ENCODE results near the gene RPL32.
A peak's percentile ranks its signal among the peaks of the same experiment; 100 is the strongest.

Gene RPL32

DNA sequence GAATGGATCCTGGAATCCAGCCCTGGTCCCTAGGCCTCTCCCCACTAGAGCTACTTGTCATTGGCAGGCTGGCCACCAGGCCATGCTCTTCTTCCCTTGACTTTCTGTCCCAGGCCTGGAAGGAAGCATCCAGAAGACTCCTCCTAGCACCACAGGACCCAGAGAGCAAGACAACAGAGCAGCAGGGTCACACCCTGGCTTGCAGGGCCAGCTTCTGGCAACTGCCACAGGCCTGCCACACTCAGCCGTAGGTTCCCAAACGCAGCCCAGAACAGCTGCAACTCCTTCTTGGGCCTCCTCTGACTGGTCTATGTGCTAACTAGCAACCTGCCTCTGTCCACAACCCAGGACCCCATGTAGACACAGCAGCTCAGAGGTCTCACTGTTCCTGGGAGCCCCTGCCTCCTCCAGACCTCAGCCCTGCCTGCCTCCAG, 36.8 kb upstream of the RPL32 start:
- in situ Hi-C loops (cut with HindIII; ENCODE audit: low pct_unique_long_range_greater_than_20kb, low sequenced_read_pairs) = no loop called here
- DNase-seq (ENCODE audit: low read depth in 1 of 2, low spot score in 1 of 2) = no peak
- TF ChIP-seq JUND (IDR thresholded peaks at IDR 0.05; ENCODE audit: low read depth) = no peak

DNA sequence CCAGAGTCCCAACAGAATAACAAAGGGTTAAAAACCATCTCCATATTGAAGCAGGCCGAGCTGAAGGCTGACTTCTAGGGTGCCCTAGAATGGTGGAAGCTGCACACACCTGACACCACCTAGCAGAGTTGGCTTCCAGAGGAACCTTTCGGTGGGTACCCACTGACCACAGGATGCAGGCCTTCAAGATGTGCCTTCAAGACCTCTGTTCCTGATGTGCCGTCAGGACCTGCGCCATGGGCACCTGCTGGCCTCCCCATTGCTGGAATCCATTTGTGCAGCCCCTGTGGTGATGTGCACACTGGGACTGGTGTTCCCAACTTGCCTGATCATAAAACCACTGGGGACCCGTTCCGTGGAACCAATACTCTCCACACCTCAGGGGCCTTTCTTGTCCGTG, 35.7 kb upstream of the RPL32 start:
- TF ChIP-seq JUND (IDR thresholded peaks at IDR 0.05; ENCODE audit: low read depth) = no peak
- no peak for DNase-seq (ENCODE audit: low read depth in 1 of 2, low spot score in 1 of 2)
- in situ Hi-C loops (cut with HindIII; ENCODE audit: low pct_unique_long_range_greater_than_20kb, low sequenced_read_pairs) = no loop called here

DNA sequence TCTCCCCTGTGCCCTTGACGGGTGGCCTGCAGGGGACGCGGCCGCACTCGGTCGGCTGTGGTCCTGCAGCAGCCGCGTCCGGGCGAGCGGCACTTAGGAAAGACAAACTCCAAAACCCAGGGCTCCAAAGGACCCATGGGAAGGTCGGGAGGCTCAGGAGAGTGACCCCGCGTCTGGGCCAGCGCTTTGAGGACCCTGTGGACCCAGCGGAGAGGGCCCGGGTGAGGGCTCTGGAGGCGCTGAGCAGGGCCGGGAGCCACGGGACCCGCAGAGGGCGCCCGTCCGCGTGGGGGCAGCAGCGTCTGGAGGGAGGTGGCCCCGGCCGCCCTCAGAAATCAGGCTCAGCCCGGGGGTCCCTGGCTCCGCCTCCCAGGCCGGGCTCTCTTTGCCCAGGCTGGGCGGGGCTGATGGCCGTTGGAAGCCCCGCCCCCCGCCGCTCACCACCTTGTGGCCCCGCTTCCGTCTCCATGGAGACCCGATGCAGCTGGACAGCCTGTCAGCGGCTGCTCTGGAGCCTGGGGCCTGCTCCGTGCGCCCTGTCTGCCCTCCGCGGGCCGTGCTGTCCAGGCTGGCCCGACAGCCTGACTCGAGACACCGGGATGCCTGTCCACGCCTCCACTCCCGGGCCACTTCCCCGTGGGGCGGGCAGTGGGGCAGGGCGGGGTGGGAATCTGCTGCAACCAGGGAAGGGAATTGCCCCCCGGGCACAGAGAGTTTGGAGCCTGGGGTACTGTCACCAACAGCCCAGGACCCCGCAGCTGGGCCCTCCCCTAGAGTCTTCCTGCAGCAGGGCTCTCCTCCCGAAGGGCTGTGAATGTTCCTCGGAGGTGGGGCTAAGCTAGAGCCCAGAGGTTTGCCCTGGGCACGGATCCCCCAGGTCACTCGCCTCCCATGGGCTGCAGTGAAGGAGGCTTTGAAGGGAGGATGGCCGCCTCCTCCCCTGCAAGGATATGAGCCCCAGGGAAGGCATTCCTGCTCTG, 34.8 kb upstream of the RPL32 start:
- in situ Hi-C loops (cut with HindIII; ENCODE audit: low pct_unique_long_range_greater_than_20kb, low sequenced_read_pairs) = no loop called here
- no peak for DNase-seq (ENCODE audit: low read depth in 1 of 2, low spot score in 1 of 2)
- TF ChIP-seq JUND (IDR thresholded peaks at IDR 0.05; ENCODE audit: low read depth) = no peak

DNA sequence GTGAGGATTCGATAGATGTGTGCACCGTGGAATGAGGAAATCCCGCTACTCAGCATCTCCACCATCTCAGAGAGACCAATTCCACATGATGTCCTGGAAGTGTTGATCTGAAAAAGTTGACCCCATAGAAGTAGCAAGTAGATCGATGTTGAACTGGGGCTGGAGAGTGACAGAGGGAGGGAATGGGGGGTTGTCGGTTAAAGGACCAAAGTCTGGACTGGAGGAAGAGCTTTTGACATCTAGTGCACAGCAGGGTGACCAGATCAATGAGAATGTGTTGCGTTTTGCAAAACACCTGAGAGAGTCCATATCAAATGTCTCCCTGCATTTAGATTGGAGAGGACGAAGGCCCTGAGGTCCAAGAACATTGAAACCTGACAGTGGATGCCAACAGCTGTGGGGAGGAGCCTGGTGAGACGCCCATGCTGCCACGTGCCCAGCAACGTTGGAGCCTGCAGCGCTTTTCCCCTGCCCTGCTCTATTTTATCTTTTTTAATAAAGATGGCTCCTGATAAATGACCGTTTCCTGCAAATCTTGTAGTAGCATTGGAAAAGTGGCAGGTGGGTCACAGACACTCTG, 30.1 kb upstream of the RPL32 start:
- TF ChIP-seq JUND (IDR thresholded peaks at IDR 0.05; ENCODE audit: low read depth) = no peak
- in situ Hi-C loops (cut with HindIII; ENCODE audit: low pct_unique_long_range_greater_than_20kb, low sequenced_read_pairs) = no loop called here
- no peak for DNase-seq (ENCODE audit: low read depth in 1 of 2, low spot score in 1 of 2)

DNA sequence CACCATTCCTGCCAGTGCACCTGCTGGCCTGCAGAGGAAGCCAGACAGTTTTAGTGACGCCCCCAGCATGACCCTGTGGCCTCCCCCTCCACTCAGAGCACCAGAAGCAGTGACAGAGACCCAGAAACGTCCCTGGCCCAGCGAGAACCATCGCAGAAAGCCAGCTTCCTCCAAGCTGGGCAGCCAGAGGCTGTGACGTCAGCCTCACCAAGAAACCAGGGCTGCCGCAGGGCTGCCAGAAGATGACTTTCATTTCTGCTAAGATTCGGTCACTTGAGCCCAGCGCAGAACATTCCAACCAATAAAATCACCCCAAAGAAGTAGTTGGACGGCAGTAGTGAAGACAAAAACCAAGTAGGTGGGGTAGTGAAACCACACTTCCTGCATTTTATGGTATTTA, 29.6 kb upstream of the RPL32 start:
- no peak for TF ChIP-seq JUND (IDR thresholded peaks at IDR 0.05; ENCODE audit: low read depth)
- DNase-seq (ENCODE audit: low read depth in 1 of 2, low spot score in 1 of 2) = no peak
- in situ Hi-C loops (cut with HindIII; ENCODE audit: low pct_unique_long_range_greater_than_20kb, low sequenced_read_pairs) = no loop called here

DNA sequence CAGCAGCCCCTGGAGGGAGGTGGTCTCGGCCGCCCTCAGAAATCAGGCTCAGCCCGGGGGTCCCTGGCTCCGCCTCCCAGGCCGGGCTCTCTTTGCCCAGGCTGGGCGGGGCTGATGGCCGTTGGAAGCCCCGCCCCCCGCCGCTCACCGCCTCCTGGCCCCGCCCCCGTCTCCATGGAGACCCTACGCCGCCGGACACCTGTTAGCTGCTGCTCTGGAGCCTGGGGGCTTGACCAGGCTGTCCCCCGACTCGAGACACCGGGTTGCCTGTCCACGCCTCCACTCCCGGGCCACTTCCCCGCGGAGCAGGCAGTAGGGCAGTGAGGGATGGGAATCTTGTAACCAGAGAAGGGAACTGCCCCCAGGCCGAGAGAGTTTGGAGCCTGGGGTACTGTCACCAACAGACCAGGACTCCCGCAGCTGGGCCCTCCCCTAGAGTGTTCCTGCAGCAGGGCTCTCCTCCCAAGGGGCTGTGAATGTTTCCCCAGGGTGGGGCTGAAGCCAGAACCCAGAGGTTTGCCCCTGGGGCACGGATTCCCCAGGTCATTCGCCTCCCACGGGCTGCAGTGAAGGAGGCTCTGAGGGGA, 27.8 kb upstream of the RPL32 start:
- peak; percentile 48 to 61 for DNase-seq (ENCODE audit: low read depth in 1 of 2, low spot score in 1 of 2)
- TF ChIP-seq JUND (IDR thresholded peaks at IDR 0.05; ENCODE audit: low read depth) = no peak
- in situ Hi-C loops (cut with HindIII; ENCODE audit: low pct_unique_long_range_greater_than_20kb, low sequenced_read_pairs) = no loop called here

DNA sequence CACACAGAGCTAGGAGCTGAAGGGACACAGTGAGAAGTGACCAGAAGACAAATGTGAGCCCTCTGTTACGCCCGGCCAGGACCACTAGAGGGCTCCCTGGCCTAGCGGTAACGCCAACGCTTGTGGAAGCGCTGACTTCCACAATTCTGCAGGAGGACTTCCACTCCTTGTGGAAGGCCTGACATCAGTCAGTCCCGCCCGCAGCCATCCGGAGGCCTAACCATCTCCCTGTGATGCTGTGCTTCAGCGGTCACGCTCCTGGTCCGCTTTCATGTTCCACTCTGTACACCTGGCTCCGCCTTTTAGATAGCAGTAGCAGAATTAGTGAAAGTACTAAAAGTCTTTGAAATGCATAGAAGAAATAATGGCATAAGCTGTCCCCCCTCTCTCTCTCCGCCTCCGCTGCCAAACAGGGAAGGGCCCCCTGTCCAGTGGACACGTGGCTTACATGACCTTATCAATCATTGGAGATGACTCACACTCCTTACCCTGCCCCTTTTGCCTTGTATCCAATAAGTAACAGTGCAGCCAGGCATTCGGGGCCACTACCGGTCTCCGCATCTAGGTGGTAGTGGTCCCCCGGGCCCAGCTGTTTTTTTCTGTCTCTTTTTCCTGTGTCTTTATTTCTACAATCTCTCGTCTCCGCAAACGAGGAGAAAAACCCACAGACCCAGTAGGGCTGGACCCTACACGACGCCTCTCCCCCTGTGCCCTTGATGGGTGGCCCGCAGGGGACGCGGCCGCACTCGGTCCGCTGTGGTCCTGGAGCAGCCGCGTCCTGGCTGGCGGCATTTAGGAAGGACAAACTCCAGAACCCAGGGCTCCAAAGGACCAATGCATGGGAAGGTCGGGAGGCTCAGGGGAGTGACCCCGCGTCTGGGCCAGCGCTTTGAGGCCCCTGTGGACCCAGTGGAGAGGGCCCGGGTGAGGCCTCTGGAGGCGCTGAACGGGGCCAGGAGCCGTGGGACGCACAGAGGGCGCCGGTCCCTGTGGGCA, 27.0 kb upstream of the RPL32 start:
- no peak for TF ChIP-seq JUND (IDR thresholded peaks at IDR 0.05; ENCODE audit: low read depth)
- DNase-seq (ENCODE audit: low read depth in 1 of 2, low spot score in 1 of 2) = peak; percentile 94 to 95
- in situ Hi-C loops (cut with HindIII; ENCODE audit: low pct_unique_long_range_greater_than_20kb, low sequenced_read_pairs) = no loop called here

DNA sequence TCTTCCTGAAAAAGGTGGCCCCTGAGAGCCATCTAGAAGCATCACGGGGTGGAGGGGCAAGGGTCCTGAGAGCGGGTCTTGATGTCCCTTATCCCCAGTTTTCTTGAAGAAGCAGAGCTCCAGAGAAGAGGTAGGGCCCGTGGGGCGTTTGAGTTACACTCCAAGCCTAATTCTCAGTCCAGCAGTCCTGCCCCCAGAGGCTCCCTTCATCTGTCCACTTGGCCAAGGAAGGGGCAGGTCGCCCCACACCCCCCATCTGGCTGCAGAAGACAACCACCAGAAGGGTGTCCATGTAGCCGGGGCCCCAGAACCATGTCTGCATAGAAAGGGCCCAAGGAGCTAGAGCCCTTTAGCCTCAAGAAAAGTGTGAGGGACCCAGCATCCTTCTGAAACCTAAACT, 25.5 kb upstream of the RPL32 start:
- no peak for TF ChIP-seq JUND (IDR thresholded peaks at IDR 0.05; ENCODE audit: low read depth)
- DNase-seq (ENCODE audit: low read depth in 1 of 2, low spot score in 1 of 2) = no peak
- in situ Hi-C loops (cut with HindIII; ENCODE audit: low pct_unique_long_range_greater_than_20kb, low sequenced_read_pairs) = no loop called here

DNA sequence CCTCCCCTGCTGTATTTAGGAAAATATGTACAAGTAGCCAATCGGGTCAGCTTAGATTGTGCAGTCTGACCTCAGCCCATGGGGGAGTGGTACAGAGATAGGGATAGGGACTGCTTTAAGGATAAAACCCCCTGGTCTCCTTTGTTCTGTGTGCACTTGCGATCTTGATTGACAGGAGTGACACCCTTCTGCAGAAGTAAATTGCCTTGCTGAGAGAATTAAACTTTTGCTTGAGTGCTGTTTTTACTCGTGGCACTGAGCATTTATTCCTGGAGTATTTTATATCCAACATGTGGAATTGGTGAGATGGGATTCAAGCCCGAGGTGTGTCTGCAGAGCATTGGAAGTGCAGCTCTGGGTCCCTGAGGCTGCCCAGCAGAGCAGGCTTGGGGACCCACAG, 23.9 kb upstream of the RPL32 start:
- DNase-seq (ENCODE audit: low read depth in 1 of 2, low spot score in 1 of 2) = no peak
- no peak for TF ChIP-seq JUND (IDR thresholded peaks at IDR 0.05; ENCODE audit: low read depth)
- in situ Hi-C loops (cut with HindIII; ENCODE audit: low pct_unique_long_range_greater_than_20kb, low sequenced_read_pairs) = no loop called here

DNA sequence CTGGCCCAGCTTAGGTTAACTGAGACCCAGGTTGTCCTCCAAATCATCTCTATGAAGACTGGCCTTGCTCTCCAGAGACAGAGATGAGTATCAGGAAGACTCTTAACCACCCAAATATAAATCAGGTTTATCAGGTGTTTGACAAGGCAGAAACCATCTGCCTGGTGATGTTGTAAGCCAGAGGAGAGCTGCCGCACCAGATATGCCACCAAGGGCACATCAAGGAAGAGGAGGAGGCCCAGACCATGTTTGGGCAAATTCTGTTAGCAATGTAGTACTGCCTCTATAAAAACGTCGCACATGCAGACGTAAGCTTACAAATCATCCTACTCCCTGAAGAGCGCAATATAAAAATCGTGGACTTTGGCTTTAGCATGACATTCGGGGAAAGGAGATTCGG, 21.0 kb upstream of the RPL32 start:
- in situ Hi-C loops (cut with HindIII; ENCODE audit: low pct_unique_long_range_greater_than_20kb, low sequenced_read_pairs) = no loop called here

DNA sequence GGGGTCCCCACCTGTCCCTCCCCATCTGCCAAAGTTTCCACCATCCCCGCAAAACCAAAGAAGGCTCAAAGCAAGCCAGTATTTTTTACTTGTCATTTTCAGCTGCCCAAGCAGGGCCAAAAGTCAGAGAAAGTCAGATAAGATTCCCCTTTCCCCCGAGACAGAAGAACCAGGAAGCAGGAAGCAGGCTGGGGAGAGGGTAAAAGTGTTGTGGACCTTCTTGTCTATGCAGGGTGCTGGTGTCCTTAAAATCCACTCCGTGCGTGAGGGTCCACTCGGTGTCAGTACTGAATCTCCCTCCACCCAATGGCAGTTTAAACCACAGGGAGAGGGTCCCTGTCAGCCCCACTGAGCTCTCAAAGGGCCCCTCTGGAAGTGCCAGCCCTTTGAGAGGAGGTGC, 20.2 kb upstream of the RPL32 start:
- TF ChIP-seq JUND (IDR thresholded peaks at IDR 0.05; ENCODE audit: low read depth) = no peak
- in situ Hi-C loops (cut with HindIII; ENCODE audit: low pct_unique_long_range_greater_than_20kb, low sequenced_read_pairs) = no loop called here
- no peak for DNase-seq (ENCODE audit: low read depth in 1 of 2, low spot score in 1 of 2)

More for the DNA sequence above, 21.0 kb upstream of the RPL32 start:
- DNase-seq (ENCODE audit: low read depth in 1 of 2, low spot score in 1 of 2) = no peak
- TF ChIP-seq JUND (IDR thresholded peaks at IDR 0.05; ENCODE audit: low read depth) = no peak

DNA sequence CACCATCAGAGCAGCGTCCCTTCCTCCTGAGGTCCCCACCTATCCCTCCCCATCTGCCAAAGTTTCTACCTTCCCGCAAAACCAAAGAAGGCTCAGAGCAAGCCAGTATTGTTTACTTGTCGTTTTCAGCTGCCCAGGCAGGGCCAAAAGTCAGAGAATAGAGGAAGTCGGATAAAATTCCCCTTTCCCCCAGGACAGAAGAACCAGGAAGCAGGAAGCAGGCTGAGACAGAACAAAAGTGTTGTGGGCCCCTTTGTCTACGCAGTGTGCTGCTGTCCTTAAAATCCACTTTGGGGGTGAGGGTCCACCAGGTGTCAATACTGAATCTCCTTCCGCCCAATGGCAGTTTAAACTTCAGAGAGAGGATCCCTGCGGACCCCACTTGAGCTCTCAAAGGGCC, 18.5 kb upstream of the RPL32 start:
- in situ Hi-C loops (cut with HindIII; ENCODE audit: low pct_unique_long_range_greater_than_20kb, low sequenced_read_pairs) = no loop called here
- no peak for DNase-seq (ENCODE audit: low read depth in 1 of 2, low spot score in 1 of 2)
- no peak for TF ChIP-seq JUND (IDR thresholded peaks at IDR 0.05; ENCODE audit: low read depth)

Data from T47D (cell line).